Measurements from ENCODE around the gene SPO11.

SPO11 gene

GRCh38 chr20:57322476-57322875, 7.1 kb upstream of the SPO11 start:
- Histone ChIP-seq H3K9me3 (ENCODE audit: low read depth, low read length) (no peaks in the 10 kb centered on the region), H3K27ac (no peak overlapping the region), H3K9ac (ENCODE audit: insufficient read length) (no peak overlapping the region), H3K36me3 (ENCODE audit: insufficient read depth, low read length) (no peaks in the 10 kb centered on the region), H3K4me3 (no peak overlapping the region)
- TF ChIP-seq FOXP2 (optimal IDR thresholded peaks at IDR 0.05; ENCODE audit: control extremely low read depth, extremely low read length, insufficient read depth), result no peak
- no peak for TF ChIP-seq POLR2AphosphoS5 (IDR thresholded peaks at IDR 0.05; ENCODE audit: borderline replicate concordance, low read depth, low read length)
- no peak for TF ChIP-seq EZH2 (IDR thresholded peaks at IDR 0.05)
- no peak for DNase-seq (ENCODE audit: low read depth, low spot score)

GRCh38 chr20:57323034-57323433, 6.6 kb upstream of the SPO11 start:
- H3K4me3 ChIP-seq, result no peak overlapping the region
- H3K9ac ChIP-seq (ENCODE audit: insufficient read length), result no peak overlapping the region

GRCh38 chr20:57325632-57326356, 3.8 kb upstream of the SPO11 start:
- no peaks in the 10 kb centered on the region for H3K9me3 ChIP-seq (ENCODE audit: low read depth, low read length)
- H3K27ac ChIP-seq, result no peak overlapping the region
- no peaks in the 10 kb centered on the region for H3K36me3 ChIP-seq (ENCODE audit: insufficient read depth, low read length)
- no peak overlapping the region for H3K9ac ChIP-seq (ENCODE audit: insufficient read length)
- H3K4me3 ChIP-seq, result no peak overlapping the region
- TF ChIP-seq FOXP2 (optimal IDR thresholded peaks at IDR 0.05; ENCODE audit: control extremely low read depth, extremely low read length, insufficient read depth) (no peak), EZH2 (IDR thresholded peaks at IDR 0.05) (no peak), POLR2AphosphoS5 (IDR thresholded peaks at IDR 0.05; ENCODE audit: borderline replicate concordance, low read depth, low read length) (no peak)
- DNase-seq (ENCODE audit: low read depth, low spot score), result no peak

More at GRCh38 chr20:57323034-57323433, 6.6 kb upstream of the SPO11 start:
- TF ChIP-seq EZH2 (IDR thresholded peaks at IDR 0.05), result no peak
- TF ChIP-seq POLR2AphosphoS5 (IDR thresholded peaks at IDR 0.05; ENCODE audit: borderline replicate concordance, low read depth, low read length), result no peak
- no peak for TF ChIP-seq FOXP2 (optimal IDR thresholded peaks at IDR 0.05; ENCODE audit: control extremely low read depth, extremely low read length, insufficient read depth)
- no peak overlapping the region for H3K27ac ChIP-seq
- H3K36me3 ChIP-seq (ENCODE audit: insufficient read depth, low read length), result no peaks in the 10 kb centered on the region
- H3K9me3 ChIP-seq (ENCODE audit: low read depth, low read length), result no peaks in the 10 kb centered on the region
- DNase-seq (ENCODE audit: low read depth, low spot score), result no peak

GRCh38 chr20:57326667-57327455, 2.7 kb upstream of the SPO11 start:
- no peaks in the 10 kb centered on the region for H3K36me3 ChIP-seq (ENCODE audit: insufficient read depth, low read length)
- H3K9me3 ChIP-seq (ENCODE audit: low read depth, low read length), result no peaks in the 10 kb centered on the region
- TF ChIP-seq FOXP2 (optimal IDR thresholded peaks at IDR 0.05; ENCODE audit: control extremely low read depth, extremely low read length, insufficient read depth) (no peak), EZH2 (IDR thresholded peaks at IDR 0.05) (no peak), POLR2AphosphoS5 (IDR thresholded peaks at IDR 0.05; ENCODE audit: borderline replicate concordance, low read depth, low read length) (no peak)
- H3K9ac ChIP-seq (ENCODE audit: insufficient read length), result no peak overlapping the region
- no peak for DNase-seq (ENCODE audit: low read depth, low spot score)
- H3K27ac ChIP-seq, result no peak overlapping the region
- H3K4me3 ChIP-seq, result no peak overlapping the region

GRCh38 chr20:57327820-57328219, 1.8 kb upstream of the SPO11 start:
- no peak overlapping the region for H3K27ac ChIP-seq
- DNase-seq (ENCODE audit: low read depth, low spot score), result no peak
- H3K36me3 ChIP-seq (ENCODE audit: insufficient read depth, low read length), result no peaks in the 10 kb centered on the region
- no peak for TF ChIP-seq FOXP2 (optimal IDR thresholded peaks at IDR 0.05; ENCODE audit: control extremely low read depth, extremely low read length, insufficient read depth)
- no peak for TF ChIP-seq POLR2AphosphoS5 (IDR thresholded peaks at IDR 0.05; ENCODE audit: borderline replicate concordance, low read depth, low read length)
- no peak for TF ChIP-seq EZH2 (IDR thresholded peaks at IDR 0.05)
- no peak overlapping the region for H3K9ac ChIP-seq (ENCODE audit: insufficient read length)
- H3K9me3 ChIP-seq (ENCODE audit: low read depth, low read length), result no peaks in the 10 kb centered on the region
- H3K4me3 ChIP-seq, result no peak overlapping the region

- Histone ChIP-seq H3K27ac (no peak overlapping the region), H3K9ac (ENCODE audit: insufficient read length) (no peak overlapping the region), H3K4me3 (no peak overlapping the region), H3K36me3 (ENCODE audit: insufficient read depth, low read length) (no peaks in the 10 kb centered on the region), H3K9me3 (ENCODE audit: low read depth, low read length) (no peaks in the 10 kb centered on the region)
- TF ChIP-seq FOXP2 (optimal IDR thresholded peaks at IDR 0.05; ENCODE audit: control extremely low read depth, extremely low read length, insufficient read depth), result no peak
- no peak for TF ChIP-seq EZH2 (IDR thresholded peaks at IDR 0.05)
- no peak for TF ChIP-seq POLR2AphosphoS5 (IDR thresholded peaks at IDR 0.05; ENCODE audit: borderline replicate concordance, low read depth, low read length)
- no peak for DNase-seq (ENCODE audit: low read depth, low spot score)
These were observed 1.4 kb downstream of the SPO11 start for GRCh38 chr20:57330998-57331397.

GRCh38 chr20:57332105-57333089, 2.8 kb downstream of the SPO11 start:
- Histone ChIP-seq H3K9me3 (ENCODE audit: low read depth, low read length) (no peaks in the 10 kb centered on the region), H3K9ac (ENCODE audit: insufficient read length) (no peak overlapping the region), H3K27ac (no peak overlapping the region), H3K4me3 (no peak overlapping the region), H3K36me3 (ENCODE audit: insufficient read depth, low read length) (no peaks in the 10 kb centered on the region)
- TF ChIP-seq POLR2AphosphoS5 (IDR thresholded peaks at IDR 0.05; ENCODE audit: borderline replicate concordance, low read depth, low read length) (no peak), EZH2 (IDR thresholded peaks at IDR 0.05) (no peak), FOXP2 (optimal IDR thresholded peaks at IDR 0.05; ENCODE audit: control extremely low read depth, extremely low read length, insufficient read depth) (no peak)
- DNase-seq (ENCODE audit: low read depth, low spot score), result no peak
